SK-N-SH (cell line): ENCODE results near the gene SVIL. TPM values are rescaled to one million over a fixed set of nuclear protein-coding genes. Genes with fewer than 3 reads are reported as not detected.
A peak's percentile ranks its signal among the peaks of the same experiment; 100 is the strongest.

Experiments used
- CTCF ChIA-PET: fragments of 300-600, 350-600 bp; formaldehyde crosslinking; extraction: SDS; loops from one replicate; lab custom pipeline; 2021; lab: Yijun Ruan, JAX
- POLR2A ChIA-PET: fragments of 350-600 bp; sonication (Branson Sonifier 250); formaldehyde crosslinking; extraction: SDS; loops from one replicate; lab custom pipeline; 2020; ENCODE audit warnings: antibody characterized with exemption, inconsistent platforms; lab: Yijun Ruan, JAX
- DNase-seq: peaks from one replicate; pipeline ENCODE4 v3.0.0; 2012
- H2AFZ ChIP-seq: fragments of 200-600 bp; sonication (generic); 2 replicates; pipeline ENCODE4 v1.8.1; 2016; ENCODE audit warnings: antibody characterized with exemption, mild to moderate bottlenecking, low read depth
- H3F3A ChIP-seq: fragments of 200-600 bp; sonication (generic); replicated peaks from 2 replicates; pipeline ENCODE3; 2016; ENCODE audit warnings: antibody characterized with exemption, mild to moderate bottlenecking; ENCODE audit not compliant: insufficient read depth
- H3K27ac ChIP-seq, 2 experiments: fragments of 200-500 bp in 1 of 2; fragments of 200-600 bp in 1 of 2; sonication (Bioruptor generic) in 1 of 2; sonication (generic), shearing (Covaris generic) in 1 of 2; 2 replicates each; pipeline versions ENCODE4 v1.5.1 to v1.6.1; 2014 to 2016; ENCODE audit warnings: low read depth in 2 of 2, inconsistent platforms in 1 of 2, low read length in 1 of 2, mild to moderate bottlenecking in 1 of 2, mixed read lengths in 1 of 2
- H3K27me3 ChIP-seq: fragments of 200-600 bp; sonication (generic), shearing (Covaris generic); 2 replicates; pipeline ENCODE4 v1.6.1; 2016; ENCODE audit warnings: mixed run types; ENCODE audit not compliant: insufficient read depth
- H3K36me3 ChIP-seq, 2 experiments: fragments of 200-500 bp in 1 of 2; fragments of 200-600 bp in 1 of 2; sonication (Bioruptor generic) in 1 of 2; sonication (generic) in 1 of 2; replicated peaks in 1 of 2; 2 replicates each; pipeline versions ENCODE3 to v1.5.1; 2014 to 2016; ENCODE audit warnings: low read length in 1 of 2, mild to moderate bottlenecking in 1 of 2; ENCODE audit not compliant: insufficient read depth in 2 of 2, control insufficient read depth in 1 of 2
- H3K4me1 ChIP-seq, 2 experiments: fragments of 200-500 bp in 1 of 2; fragments of 200-600 bp in 1 of 2; sonication (Bioruptor generic) in 1 of 2; sonication (generic), shearing (Covaris generic) in 1 of 2; 2 replicates each; pipeline versions ENCODE4 v1.5.1 to v1.6.1; 2014 to 2016; ENCODE audit warnings: low read depth in 1 of 2, low read length in 1 of 2, mixed run types in 1 of 2; ENCODE audit not compliant: insufficient read depth in 2 of 2, control insufficient read depth in 1 of 2
- H3K4me2 ChIP-seq: fragments of 200-600 bp; sonication (generic), shearing (Covaris generic); 2 replicates; pipeline ENCODE4 v1.6.1; 2017; ENCODE audit warnings: mixed run types
- H3K4me3 ChIP-seq, 2 experiments: fragments of 200-500 bp in 1 of 2; fragments of 200-600 bp in 1 of 2; sonication (Bioruptor generic) in 1 of 2; sonication (generic), shearing (Covaris generic) in 1 of 2; 2 replicates each; pipeline versions ENCODE4 v1.5.1 to v1.8.1; 2014 to 2016; ENCODE audit warnings: low read depth in 2 of 2, inconsistent platforms in 1 of 2, low read length in 1 of 2, mild to moderate bottlenecking in 1 of 2, mixed read lengths in 1 of 2, moderate library complexity in 1 of 2
- H3K79me2 ChIP-seq: fragments of 200-600 bp; sonication (generic); 2 replicates; pipeline ENCODE4 v1.8.1; 2017; ENCODE audit warnings: mild to moderate bottlenecking; ENCODE audit not compliant: insufficient read depth
- H3K9ac ChIP-seq: fragments of 200-600 bp; sonication (generic); 2 replicates; pipeline ENCODE4 v1.6.1; 2017; ENCODE audit warnings: mixed run types
- H3K9me2 ChIP-seq: fragments of 200-600 bp; sonication (generic); 2 replicates; pipeline ENCODE4 v1.6.1; 2017; ENCODE audit warnings: mixed run types
- H3K9me3 ChIP-seq: fragments of 200-600 bp; sonication (generic); 2 replicates; pipeline ENCODE4 v1.6.1; 2017; ENCODE audit warnings: mixed run types, mild to moderate bottlenecking, moderate library complexity
- H4K20me1 ChIP-seq: fragments of 200-600 bp; sonication (generic); 2 replicates; pipeline ENCODE4 v1.6.1; 2017; ENCODE audit warnings: mild to moderate bottlenecking, mixed run types; ENCODE audit not compliant: insufficient read depth
- CHD2 ChIP-seq: fragments of 150-350 bp; IDR thresholded peaks from 2 replicates; pipeline ENCODE4 v1.6.1; 2018; ENCODE audit warnings: low read length; ENCODE audit not compliant: partially characterized antibody
- CTCF ChIP-seq: fragments of 200-600 bp; sonication (generic); IDR thresholded peaks from 2 replicates; pipeline ENCODE4 v1.6.1; 2017; ENCODE audit warnings: antibody characterized with exemption, mild to moderate bottlenecking, moderate library complexity
- ELF1 ChIP-seq: IDR thresholded peaks from 2 replicates; pipeline ENCODE4 v1.4.0; 2012
- FOXJ3 ChIP-seq: sonication (generic); formaldehyde crosslinking; IDR thresholded peaks from 2 replicates; pipeline ENCODE4 v1.5.1; 2020; ENCODE audit warnings: mild to moderate bottlenecking, missing genetic modification reagents
- GABPA ChIP-seq: IDR thresholded peaks from 2 replicates; pipeline ENCODE4 v1.4.0; 2012; ENCODE audit warnings: low read depth, mild to moderate bottlenecking
- GATA2 ChIP-seq: sonication (generic); formaldehyde crosslinking; IDR thresholded peaks from 2 replicates; pipeline ENCODE4 v1.5.0; 2020; ENCODE audit warnings: mild to moderate bottlenecking, missing genetic modification reagents
- IRF3 ChIP-seq: fragments of 150-350 bp; IDR thresholded peaks from 2 replicates; pipeline ENCODE4 v1.6.1; 2016; ENCODE audit warnings: mild to moderate bottlenecking, low read depth, low read length
- MAX ChIP-seq: IDR thresholded peaks from 2 replicates; pipeline ENCODE4 v1.4.0; 2012; ENCODE audit warnings: low read depth
- NRF1 ChIP-seq: IDR thresholded peaks from 2 replicates; pipeline ENCODE4 v1.6.1; 2012; ENCODE audit warnings: low read depth, mild to moderate bottlenecking, low read length
- POLR2AphosphoS5 ChIP-seq: IDR thresholded peaks from 2 replicates; pipeline ENCODE4 v1.6.1; 2012; ENCODE audit warnings: low read depth, low read length
- RAD21 ChIP-seq: IDR thresholded peaks from 2 replicates; pipeline ENCODE4 v1.6.1; 2012; ENCODE audit warnings: mild to moderate bottlenecking, low read length
- RCOR1 ChIP-seq: fragments of 150-350 bp; IDR thresholded peaks from 2 replicates; pipeline ENCODE4 v1.6.1; 2017; ENCODE audit warnings: antibody characterized with exemption, low read length
- RFX5 ChIP-seq: IDR thresholded peaks from 2 replicates; pipeline ENCODE4 v1.6.1; 2012; ENCODE audit warnings: mild to moderate bottlenecking, improper control_type of control experiment, low read length
- RXRA ChIP-seq: IDR thresholded peaks from 2 replicates; pipeline ENCODE4 v1.4.0; 2012; ENCODE audit warnings: low read depth, mild to moderate bottlenecking, borderline replicate concordance
- SIN3A ChIP-seq: IDR thresholded peaks from 2 replicates; pipeline ENCODE4 v1.6.1; 2012; ENCODE audit warnings: low read depth, mild to moderate bottlenecking, low read length, moderate library complexity, borderline replicate concordance
- SMC3 ChIP-seq: IDR thresholded peaks from 2 replicates; pipeline ENCODE4 v1.6.1; 2012; ENCODE audit warnings: low read depth, low read length, improper control_type of control experiment
- TAF1 ChIP-seq: IDR thresholded peaks from 2 replicates; pipeline ENCODE4 v1.6.1; 2012; ENCODE audit warnings: low read depth, mild to moderate bottlenecking, low read length, moderate library complexity, borderline replicate concordance
- TCF12 ChIP-seq: IDR thresholded peaks from 2 replicates; pipeline ENCODE4 v1.4.0; 2012
- YY1 ChIP-seq: IDR thresholded peaks from 2 replicates; pipeline ENCODE4 v1.4.0; 2012; ENCODE audit warnings: low read depth, mild to moderate bottlenecking
- ZBTB33 ChIP-seq: IDR thresholded peaks from 2 replicates; pipeline ENCODE4 v1.4.0; 2012; ENCODE audit warnings: low read depth, borderline replicate concordance
- whole genome bisulfite sequencing: methylation state at CpG from one replicate; pipeline ENCODE4 v1.1.6; 2017; ENCODE audit warnings: low lambda C conversion rate; 5-methylcytosine and 5-hydroxymethylcytosine counted together
- polyA plus RNA-seq, 3 experiments: library from polyadenylated mRNA; depleted of rRNA; stranded (reverse); fragments of >200 nt; gene quantifications; 2 replicates each; pipeline ENCODE4 v1.2.3, GENCODE V29; 2012

The SVIL gene
- polyA plus RNA-seq, 1 of the 3 experiments (the other 2 are of a cell fraction): 48.7 TPM

- CTCF ChIA-PET: no interaction called here
- DNase-seq: no peak
Measured at GRCh38 chr10:29499993-29500537, 134.7 kb downstream of the SVIL start.

GRCh38 chr10:29496341-29497162 lies 138.2 kb downstream of the SVIL start:
- Histone ChIP-seq H3K4me3 (no peak overlapping the region; a peak in 1 of 4 replicates), H3K79me2 (no peaks in the 10 kb centered on the region), H3K36me3 (peaks cover 53 to 64% of the 10 kb centered on the region in 2 experiments), H3K9me3 (no peaks in the 10 kb centered on the region), H3K27me3 (no peaks in the 10 kb centered on the region), H4K20me1 (peaks cover 14% of the 10 kb centered on the region; the same call in 1 of the 2 replicates), H3K4me2 (no peak overlapping the region), H3F3A (peaks cover 11% of the 10 kb centered on the region), H3K9me2 (no peaks in the 10 kb centered on the region), H2AFZ (no peak overlapping the region), H3K27ac (peak overlapping the region in 1 of 2 experiments; percentile 21; a peak in 1 of 4 replicates), H3K9ac (no peak overlapping the region), H3K4me1 (peaks cover 0 to 7% of the 10 kb centered on the region in 2 experiments; a peak in 2 of 4 replicates)
- TF ChIP-seq IRF3: no peak
- TF ChIP-seq RFX5: no peak
- TF ChIP-seq CTCF: peak; percentile 99
- no peak for TF ChIP-seq GATA2 (CRISPR knock-in tag)
- TF ChIP-seq FOXJ3 (CRISPR knock-in tag): no peak
- no peak for TF ChIP-seq ELF1
- no peak for TF ChIP-seq CHD2
- TF ChIP-seq RAD21: peak; percentile 84
- no peak for TF ChIP-seq RXRA
- TF ChIP-seq YY1: no peak
- TF ChIP-seq TCF12: no peak
- no peak for TF ChIP-seq GABPA
- no peak for TF ChIP-seq TAF1
- TF ChIP-seq SMC3: peak; percentile 79
- TF ChIP-seq POLR2AphosphoS5: no peak
- TF ChIP-seq ZBTB33: no peak
- 0 out of 2 replicates have a peak, but pooled peaks have one; percentile 17 for TF ChIP-seq MAX
- no peak for TF ChIP-seq RCOR1
- 47% methylated on average over 10 of the region's 14 CpGs for WGBS
- DNase-seq: peak; percentile 84
- POLR2A ChIA-PET: interaction anchor here (1.0 kb wide), 1 partner anchor 87 kb away, joined by 3 read pairs; no protein-coding TSS in a partner anchor
- CTCF ChIA-PET: interaction anchor here (0.6 to 3.6 kb wide), 38 partner anchors 8 to 868 kb away, joined by 3 to 24 read pairs (median 6); no protein-coding TSS in a partner anchor

More at GRCh38 chr10:29499993-29500537, 134.7 kb downstream of the SVIL start:
- no peaks in the 10 kb centered on the region for H3K9me2 ChIP-seq
- no peak overlapping the region for H3K27ac ChIP-seq
- no peaks in the 10 kb centered on the region for H3K27me3 ChIP-seq
- H3K4me3 ChIP-seq: no peak overlapping the region
- H3K9me3 ChIP-seq: no peaks in the 10 kb centered on the region
- H3K9ac ChIP-seq: no peak overlapping the region
- H3K4me1 ChIP-seq: peaks cover 0 to 7% of the 10 kb centered on the region in 2 experiments; a peak in 2 of 4 replicates
- no peak overlapping the region for H2AFZ ChIP-seq
- no peaks in the 10 kb centered on the region for H3K79me2 ChIP-seq
- H3K36me3 ChIP-seq: peaks cover 23 to 56% of the 10 kb centered on the region in 2 experiments
- no peak overlapping the region for H3K4me2 ChIP-seq
- peaks cover 28% of the 10 kb centered on the region for H3F3A ChIP-seq
- POLR2A ChIA-PET: no interaction called here
- WGBS: 91% methylated on average over 13 of the region's 13 CpGs
- peaks cover 14% of the 10 kb centered on the region; the same call in 1 of the 2 replicates for H4K20me1 ChIP-seq
- TF ChIP-seq SIN3A: no peak
- no peak for TF ChIP-seq NRF1
